Stimulated activated CD8-positive, alpha-beta memory T cell treated with anti-CD3 and anti-CD28 coated beads, Interleukin-15, amount 100 ng/mL, for 24 hours (primary cell): ENCODE data around the gene TMEM131.
A peak's percentile ranks its signal among the peaks of the same experiment; 100 is the strongest.
"Not testable (repeated sequence)": the region's sequence is repeated elsewhere in the genome, so short reads cannot be mapped to it uniquely, and the experiment has no call there.

Source experiments
- DNase-seq: peaks from one replicate; pipeline ENCODE4 v3.0.0-alpha.2; 2020; ENCODE audit warnings: low read depth

The TMEM131 gene

DNA sequence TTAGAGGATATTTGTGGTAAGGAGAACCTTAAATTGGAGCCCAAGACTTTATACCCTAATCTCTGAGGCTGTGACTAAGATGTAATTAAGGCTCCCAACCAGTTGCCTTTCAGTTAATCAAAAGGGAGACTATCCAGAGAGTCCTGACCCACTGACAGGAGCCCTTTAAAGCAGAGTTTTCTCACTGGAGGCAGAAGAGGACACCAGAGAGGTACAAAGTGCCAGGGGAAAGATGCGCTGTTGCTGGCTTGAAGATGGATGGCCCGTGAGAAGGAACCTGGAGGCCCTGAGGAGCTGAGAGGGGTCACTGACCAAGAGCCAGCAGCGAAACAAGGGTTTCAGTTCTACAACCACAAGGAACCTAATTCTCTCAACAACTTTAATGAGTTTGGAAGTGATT lies 137.3 kb downstream of the TMEM131 start:
- no peak for DNase-seq

DNA sequence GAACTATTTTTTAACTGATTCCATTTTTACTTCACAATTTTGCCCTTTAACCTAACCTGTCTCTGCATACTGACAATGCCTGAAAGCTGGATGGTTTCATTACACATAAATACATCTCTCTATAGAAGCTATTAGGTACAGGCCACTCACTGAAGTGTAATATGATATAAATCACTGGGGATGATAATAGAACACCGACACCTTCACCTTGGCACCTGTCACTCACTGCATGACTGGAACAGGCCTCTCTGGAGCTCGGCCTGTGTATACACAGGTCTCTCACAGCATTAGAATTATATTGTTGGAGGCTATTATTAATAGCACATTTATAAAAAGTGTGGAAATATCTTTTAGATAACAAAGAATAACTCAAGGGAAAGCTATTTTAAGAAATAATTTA lies 138.2 kb downstream of the TMEM131 start:
- DNase-seq = no peak

DNA sequence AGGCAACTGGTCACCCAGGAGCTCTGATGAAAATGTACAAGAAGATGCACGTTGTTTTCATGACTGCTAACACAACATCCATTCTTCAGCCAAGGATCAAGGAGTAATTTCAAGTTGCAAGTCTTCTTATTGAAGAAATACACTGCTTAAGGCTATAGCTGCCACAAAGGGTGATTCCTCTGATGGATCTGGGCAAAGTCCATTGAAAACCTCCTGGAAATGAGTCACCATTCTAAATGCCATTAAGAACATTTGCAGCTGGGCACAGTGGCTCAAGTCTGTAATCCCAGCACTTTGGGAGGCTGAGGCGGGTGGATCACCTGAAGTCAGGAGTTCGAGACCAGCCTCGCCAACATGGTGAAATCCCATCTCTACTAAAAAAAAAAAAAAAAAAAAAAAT lies 142.7 kb downstream of the TMEM131 start:
- not testable (repeated sequence) for DNase-seq

DNA sequence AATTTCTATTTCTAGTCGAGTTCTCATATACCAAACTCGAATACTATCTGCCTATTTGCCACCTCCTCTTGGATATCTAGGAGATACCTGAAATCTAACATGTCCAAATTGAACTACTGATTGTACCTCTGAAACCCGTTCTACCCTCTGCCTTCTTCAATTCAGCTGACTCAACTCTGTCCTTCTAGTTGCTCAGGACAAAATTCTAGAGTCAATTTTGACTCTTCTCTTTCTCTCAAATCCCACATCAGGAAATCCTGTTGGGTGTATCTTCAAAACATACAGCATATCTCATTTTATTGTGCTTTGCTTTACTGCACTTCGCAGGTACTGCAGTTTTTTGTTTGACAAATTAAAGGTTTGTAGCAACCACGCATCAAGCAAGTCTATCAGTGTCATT lies 144.6 kb downstream of the TMEM131 start:
- no peak for DNase-seq

DNA sequence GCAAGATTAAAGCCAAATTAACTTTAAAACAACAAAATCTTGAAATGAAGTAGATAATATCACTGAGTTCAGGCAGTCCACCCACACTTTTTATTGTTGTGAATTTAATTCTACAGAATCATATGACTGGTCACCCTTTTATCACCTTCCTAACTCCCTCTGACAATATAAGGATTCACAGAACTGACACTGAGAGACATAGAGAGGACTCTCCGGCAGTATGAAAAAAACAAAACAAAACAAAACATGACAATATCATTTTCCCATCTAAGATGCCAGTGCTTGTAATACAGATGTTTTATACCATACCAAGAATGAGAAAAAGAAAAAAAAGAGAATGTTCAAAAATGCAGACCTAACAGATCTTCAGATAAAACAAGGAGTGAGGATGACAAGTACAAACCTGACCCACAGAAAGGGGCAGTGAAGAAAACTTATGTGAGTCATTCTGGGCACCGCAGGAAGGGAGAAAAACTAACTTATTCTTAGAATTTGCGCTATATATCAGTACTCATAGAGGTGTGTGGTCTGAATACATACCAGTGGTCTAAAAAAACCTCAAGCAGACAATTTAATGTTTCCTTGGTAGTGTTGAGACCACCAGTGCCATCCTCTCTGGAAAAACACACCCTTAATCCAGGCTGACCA lies 145.7 kb downstream of the TMEM131 start:
- no peak for DNase-seq

DNA sequence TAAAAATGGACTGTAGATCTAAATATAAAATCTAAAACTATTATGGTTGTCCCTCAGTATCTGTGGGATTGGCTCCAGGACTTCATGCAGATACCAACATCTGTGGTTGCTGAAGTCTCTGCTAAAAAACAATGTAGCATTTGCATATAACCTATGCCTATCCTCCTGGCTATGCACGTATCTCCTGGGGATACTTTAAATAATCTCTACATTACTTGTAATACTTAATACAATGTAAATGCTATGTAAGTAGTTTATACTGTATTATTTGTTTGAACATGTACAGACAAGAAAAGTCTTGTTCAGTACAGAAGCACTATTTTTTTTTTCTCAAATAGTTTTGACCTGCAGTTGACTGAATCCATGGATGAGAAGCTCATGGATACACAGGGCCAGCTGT lies 147.4 kb downstream of the TMEM131 start:
- no peak for DNase-seq

DNA sequence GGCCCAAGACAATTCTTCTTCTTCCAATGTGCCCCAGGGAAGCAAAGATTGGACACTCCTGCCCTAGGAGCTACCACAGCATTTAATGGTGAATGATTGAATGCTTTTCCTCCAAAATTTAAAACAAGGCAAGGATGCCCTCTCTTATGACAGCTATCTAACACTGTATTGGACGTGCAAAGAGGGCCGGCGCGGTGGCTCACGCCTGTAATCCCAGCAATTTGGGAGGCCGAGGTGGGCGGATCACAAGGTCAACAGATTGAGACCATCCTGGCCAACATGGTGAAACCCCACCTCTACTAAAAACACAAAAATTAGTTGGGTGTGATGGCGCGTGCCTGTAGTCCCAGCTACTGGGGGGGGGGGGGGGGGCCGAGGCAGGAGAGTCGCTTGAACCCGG lies 149.0 kb downstream of the TMEM131 start:
- DNase-seq = not testable (repeated sequence)

DNA sequence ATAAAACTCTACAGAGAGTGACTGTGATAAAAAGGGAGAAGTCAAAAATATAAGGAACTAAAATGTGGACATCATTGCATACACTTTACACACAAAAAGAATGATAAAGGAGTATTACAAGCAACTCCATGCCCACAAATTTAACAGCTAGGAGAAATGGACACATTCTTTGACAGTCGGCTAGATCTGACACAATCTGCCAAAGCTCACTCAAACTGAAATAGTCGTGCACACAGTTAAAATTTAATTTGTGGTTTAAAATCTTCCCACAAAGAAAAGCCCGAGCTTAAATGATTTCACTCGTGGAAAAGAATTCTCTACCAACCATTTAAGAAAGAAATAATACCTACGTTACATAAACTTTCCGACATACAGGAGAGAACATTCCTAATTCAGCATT lies 149.9 kb downstream of the TMEM131 start:
- DNase-seq = no peak

DNA sequence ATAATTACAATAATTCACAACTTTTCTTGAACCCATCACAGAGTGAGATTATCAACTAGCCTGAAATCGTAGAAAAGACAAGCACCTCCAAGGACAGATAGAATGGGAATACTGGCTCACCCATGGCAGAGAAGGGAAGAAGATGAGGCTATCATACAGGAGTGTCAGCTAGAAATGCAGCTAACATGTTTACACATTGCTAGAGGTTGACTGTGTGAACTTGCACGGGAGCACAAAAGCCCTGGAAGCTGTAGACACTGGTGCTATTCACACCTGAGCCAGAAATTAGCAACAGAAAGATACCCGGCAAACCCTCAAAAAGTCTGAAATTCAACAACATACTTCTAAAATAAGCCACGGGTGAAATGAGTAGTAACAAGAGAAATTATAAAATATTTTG lies 150.6 kb downstream of the TMEM131 start:
- no peak for DNase-seq

DNA sequence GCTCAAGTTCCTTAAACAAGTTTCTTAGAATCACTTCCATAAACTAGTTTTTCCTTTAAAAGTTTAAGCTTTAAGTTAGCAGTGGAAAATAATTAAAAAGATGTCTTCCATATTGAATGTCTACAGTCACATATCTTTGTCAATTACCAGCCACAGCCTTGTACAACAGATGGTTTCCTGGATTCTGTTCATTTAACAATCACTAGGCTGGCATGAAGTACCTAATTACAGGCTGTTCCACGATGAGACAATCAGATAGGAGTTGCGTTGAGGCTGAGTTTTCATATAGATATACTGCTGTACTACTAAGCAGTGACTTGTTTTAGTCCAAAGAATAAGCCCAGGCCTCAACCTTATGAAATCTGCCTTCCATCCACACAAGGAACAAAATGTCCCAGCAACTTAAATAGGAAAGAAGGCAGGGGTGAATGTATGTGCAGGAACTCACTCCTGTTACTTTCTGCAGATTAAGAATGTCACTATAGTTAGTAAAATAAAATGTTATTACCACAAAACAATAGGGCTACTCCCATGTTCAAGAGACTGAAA lies 151.4 kb downstream of the TMEM131 start:
- DNase-seq = no peak

DNA sequence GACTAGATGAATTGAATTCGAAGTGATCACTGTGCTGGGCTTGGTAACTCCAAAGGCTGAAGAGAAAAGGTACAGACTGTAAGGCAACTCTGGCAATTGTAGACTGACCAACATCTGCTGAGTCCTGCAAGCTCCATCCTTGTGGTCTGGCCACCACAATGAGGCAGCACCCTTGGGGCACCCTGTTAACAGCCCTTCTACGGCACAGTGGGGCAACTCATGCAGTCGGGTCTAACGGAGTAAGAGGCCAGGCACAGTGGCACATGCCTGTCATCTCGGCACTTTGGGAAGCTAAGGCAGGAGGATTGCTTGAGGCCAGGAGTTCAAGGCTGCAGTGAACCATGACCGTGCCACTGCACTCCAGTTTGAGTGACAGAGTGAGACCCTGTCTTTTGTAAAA lies 155.6 kb downstream of the TMEM131 start:
- no peak for DNase-seq

DNA sequence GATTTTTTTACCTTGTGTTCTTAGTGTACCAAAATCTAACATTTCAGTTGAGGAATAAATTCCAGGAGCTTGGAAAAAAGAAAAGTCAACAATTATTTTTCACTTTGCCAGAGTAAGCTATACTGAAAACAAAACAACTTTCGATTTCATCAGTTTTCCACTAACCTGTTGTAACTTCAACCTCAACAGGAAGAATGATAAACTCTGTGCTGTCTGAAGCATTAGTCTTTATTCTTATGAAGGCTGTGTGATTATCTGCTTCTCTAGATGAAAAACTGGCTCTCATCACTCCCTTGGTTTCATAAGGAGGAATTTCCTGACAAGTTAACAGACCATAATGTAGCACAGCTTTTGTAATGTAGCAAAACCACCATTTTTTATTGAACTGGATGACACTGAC lies 161.1 kb downstream of the TMEM131 start:
- no peak for DNase-seq

DNA sequence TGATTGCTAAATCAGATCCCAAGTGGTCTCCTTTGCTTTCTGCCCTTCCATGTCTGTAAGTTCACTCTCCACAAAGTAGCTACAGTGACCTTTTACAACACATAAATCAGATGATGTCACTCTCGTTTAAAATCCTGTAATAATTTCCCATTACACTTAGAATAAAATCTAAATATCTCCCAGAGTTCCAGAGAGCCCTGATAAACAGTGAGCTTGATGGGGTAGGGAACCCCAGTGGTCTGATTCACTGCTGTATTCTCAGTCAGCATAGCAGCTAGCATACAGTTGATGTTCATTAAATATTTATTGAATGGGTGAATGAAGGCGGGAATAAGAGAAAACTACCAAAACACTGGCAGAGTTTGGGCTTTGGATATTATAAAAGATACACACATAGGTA lies 164.6 kb downstream of the TMEM131 start:
- DNase-seq = no peak

DNA sequence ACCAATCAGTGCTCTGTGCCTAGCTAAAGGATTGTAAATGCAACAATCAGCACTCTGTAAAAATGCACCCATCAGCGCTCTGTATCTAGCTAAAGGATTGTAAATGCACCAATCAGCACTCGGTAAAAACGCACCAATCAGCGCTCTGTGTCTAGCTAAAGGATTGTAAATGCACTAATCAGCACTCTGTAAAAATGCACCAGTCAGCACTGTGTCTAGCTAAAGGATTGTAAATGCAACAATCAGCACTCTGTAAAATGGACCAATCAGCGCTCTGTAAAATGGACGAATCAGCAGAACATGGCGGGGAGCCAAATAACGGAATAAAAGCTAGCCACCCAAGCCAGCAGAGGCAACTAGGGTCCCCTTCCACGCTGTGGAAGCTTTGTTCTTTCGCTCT lies 166.5 kb downstream of the TMEM131 start:
- not testable (repeated sequence) for DNase-seq

DNA sequence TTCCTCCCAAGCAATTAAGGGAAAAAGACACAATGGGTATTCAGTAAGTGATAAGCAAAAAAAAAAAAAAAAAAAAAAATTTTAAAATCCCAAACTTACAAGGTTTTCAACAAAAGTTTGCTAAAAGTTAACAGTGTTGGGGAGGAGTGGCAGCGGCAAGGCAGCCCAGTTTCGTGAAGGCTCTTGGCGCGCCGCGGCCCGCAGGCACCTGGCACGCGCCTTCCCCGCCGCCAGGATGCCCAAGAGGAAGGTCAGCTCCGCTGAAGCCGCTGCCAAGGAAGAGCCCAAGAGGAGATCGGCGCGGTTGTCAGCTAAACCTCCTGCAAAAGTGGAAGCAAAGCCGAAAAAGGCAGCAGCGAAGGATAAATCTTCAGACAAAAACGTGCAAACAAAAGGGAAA lies 168.7 kb downstream of the TMEM131 start:
- not testable (repeated sequence) for DNase-seq

DNA sequence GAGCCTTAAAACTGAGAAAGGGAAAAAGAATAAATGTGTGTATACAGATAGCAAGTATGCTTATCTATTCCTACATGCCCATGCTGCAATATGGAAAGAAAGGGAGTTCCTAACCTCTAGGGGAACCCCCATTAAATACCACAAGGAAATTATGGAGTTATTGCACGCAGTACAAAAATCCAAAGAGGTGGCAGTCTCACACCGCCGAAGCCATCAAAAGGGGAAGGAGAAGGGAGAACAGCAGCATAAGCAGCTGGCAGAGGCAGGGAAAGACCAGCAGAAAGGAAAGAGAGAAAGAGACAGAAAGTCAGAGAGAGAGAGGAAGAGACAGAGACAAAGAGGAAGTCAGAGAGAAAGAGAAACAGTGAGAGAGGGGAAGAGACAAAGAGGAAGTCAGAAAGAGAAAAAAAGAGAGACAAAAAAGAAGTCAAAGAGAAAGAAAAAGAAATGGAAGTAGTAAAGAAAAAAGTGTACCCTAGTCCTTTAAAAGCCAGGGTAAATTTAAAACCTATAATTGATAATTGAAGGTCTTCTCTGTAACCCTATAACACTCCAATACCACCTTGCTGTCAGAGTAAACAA lies 169.4 kb downstream of the TMEM131 start:
- not testable (repeated sequence) for DNase-seq

DNA sequence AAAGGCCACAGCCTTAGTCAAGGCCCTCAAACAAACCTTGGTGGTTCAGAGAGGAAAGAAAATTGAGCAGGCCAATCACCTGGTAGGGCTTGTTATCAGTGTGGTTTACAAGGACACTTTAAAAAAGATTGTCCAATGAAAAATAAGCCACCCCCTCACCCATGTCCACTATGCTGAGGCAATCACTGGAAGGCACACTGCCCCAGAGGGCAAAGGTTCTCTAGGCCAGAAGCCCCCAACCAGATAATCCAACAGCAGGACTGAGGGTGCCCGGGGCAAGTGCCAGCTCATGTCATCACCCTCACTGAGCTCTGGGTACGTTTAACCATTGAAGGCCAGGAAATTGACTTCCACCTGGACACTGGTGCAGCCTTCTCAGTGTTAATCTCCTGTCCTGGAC lies 171.7 kb downstream of the TMEM131 start:
- DNase-seq = not testable (repeated sequence)

DNA sequence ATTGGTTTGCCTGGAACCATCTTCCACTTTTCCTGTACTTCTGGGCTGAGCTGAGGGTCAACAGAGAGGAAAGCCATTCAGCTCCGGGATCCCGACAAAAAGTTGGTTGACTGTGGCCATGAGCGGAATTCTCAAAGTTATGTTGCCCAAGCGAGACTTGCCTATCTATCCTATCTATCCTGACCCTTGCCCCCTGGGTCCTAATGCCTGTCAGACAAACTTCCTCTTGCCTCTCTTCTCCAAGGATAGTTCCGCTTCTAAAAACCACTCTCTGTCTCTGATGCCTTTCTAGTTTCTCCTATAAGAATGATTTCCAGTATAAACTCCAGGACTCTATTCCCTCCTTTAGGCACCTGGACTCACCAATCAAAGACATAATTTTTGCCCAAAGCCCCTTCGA lies 173.9 kb downstream of the TMEM131 start:
- not testable (repeated sequence) for DNase-seq

DNA sequence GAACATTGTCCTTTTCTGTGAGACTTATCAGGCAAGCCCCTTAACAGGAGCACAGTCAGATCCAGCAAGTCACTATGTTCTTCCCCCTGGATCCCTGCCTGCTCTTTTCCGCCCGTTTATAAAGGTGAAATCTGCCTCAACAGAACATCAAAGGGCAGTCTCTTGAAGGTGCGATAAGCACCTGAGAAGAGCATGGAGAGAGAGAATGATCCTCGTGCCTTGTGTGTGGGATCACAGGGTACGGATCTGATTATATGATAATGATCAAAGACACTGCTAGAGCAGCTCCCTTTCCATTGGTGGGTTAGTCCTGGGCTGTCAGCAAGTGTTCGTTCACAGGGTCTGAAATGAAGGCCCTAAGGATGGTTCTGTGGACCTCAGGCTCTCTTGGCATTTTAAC lies 176.0 kb downstream of the TMEM131 start:
- DNase-seq = no peak

DNA sequence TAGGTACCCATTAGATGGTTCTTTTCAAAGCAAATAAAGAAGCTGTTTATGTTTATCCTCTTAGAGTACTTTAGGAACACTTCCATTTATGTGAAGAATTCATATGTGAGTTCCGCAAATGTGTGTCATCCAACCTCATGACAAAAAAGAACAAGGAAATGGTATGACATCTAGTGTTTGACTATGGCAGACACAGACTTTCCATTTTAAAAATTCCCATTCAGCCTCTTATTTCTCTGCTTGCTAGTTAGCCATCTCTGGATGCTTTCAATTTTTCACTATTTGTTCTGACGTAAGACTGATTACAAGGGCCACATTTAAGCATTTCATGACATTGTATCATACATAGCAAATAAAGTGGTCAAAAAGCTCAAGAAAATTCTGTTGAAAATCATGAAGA lies 179.3 kb downstream of the TMEM131 start:
- no peak for DNase-seq

DNA sequence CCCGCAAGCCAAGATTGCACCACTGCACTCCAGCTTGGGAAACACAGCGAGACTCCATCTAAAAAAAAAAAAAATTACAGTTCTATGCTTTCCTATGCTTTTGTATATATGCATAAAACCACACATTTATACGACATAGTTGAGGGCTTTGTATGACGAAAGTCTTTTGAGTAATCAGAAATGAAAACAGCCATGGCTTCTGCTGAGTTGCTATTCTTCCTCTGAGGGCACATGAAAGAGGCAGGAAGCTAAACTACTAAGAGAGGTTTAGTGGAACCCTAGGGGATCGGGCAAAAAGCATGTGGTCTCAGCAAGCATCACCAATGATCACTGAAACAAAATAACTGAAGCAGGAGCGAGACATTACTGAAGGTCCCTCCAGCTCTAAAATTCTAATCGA lies 182.8 kb downstream of the TMEM131 start:
- DNase-seq = no peak

DNA sequence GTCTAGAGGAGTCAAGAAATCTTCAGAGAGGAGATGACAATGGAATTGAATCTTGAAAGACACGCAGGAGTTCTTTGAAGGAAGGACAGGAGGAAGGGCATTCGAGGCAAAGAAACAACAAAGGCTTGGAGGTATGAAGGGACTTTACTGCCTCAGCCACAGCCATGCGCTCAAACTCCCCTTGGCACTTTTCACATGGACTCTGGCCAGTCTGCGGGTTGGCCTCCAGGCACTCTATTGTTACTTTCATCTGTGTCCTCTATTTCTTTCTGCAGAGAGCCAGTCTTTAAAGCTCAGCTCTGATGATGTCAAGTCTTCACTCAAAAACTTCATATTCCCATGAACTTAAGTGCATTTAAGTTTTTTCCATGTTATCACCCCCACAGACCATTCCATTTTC lies 186.9 kb downstream of the TMEM131 start:
- DNase-seq = no peak

DNA sequence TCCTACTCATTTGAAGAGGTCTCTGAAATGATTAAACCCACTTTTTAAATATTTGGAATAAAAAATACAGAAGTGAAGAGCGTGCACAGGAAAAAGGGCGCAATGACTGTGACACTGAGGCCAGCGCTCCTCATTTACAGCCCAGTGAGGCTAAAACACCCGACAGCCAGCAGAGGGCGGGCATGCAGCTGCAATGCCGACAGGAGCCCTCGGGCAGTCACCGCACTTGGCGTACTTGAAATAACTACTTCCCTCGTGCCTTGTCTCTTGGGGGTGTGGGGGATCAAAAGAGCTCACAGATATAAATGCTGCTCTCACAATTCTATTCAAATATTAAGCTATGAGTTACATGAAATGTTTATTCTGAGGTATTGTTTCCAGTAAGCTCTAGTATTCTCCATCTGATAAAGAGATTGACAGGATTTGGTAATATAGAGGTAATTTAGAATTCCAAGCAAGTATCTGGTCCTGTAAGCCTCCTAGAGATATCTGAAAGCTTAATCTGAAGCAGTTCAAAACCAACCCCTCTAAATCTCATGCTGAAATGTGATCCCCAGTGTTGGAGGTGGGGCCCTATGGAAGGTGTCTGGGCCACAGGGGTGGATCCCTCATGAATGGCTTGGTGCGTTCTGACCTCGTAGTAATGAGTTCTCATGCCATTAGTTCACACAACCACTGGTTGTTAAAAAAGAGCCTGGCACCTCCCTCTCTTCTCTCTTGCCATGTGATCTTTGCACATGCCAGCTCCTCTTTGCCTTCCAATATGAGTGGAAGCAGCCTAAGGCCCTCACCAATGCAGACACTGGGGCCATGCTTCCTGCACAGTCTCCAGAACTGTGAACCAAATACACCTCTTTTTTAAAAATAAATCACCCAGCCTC lies 188.8 kb downstream of the TMEM131 start:
- DNase-seq = peak; percentile 49
